ENCODE results near the gene AOPEP. TPM values are rescaled to one million over a fixed set of nuclear protein-coding genes. Genes with fewer than 3 reads are reported as not detected.

Gene AOPEP
- total RNA-seq, 4 donors from 2014 or later: 305 to 458 (median 419) TPM

DNA sequence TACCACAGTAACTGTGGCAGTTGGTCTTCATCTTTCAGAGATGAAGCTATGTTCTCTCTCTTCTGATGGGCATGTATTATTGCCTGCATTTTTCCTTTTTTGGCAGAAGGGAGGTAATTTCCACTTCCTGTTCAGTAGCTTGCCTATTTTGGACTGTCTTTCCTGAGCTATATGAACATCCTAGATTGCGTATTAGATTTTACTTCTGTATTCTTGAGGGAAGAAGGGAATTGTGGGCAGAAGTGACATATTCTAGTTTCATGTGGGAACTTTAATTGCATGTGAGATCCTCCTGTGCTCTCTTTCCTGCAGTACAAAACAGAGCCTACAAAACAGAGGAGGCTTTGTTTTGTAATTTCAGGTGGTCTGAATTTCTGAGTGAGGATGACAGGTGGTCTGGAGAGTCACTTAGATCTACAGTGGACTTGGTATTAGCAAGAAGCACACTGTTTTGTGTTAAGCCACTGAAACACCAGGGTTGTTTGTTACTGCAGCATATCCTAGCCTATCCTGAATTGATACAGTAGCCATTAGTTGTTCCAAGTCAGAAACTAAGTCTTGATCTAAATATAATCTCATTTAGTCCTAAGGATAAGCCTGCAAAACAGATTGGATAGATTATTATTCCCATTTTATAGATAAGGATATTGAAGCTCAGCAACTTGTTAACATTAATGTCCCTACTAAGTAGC, 68.1 kb downstream of the AOPEP start:
- Histone ChIP-seq H3K4me1 (peaks cover 0 to 10% (median 6%) of the 10 kb centered on the region in 4 donors), H3K9me3 (no peaks in the 10 kb centered on the region), H3K4me3 (no peak overlapping the region), H3K36me3 (peaks cover 0 to 16% (median 0%) of the 10 kb centered on the region in 4 donors), H3K27me3 (no peaks in the 10 kb centered on the region), H3K27ac (replicated peaks in 1 of 4) (no peak overlapping the region)
- no peak for DNase-seq (ENCODE audit: extremely low spot score)
- WGBS: 81% methylated on average over 1 of the region's 1 CpG
- TF ChIP-seq POLR2AphosphoS5 (IDR thresholded peaks at IDR 0.05) (no peak), EP300 (IDR thresholded peaks at IDR 0.05) (no peak), POLR2A (IDR thresholded peaks at IDR 0.05; ENCODE audit: low read depth) (no peak)
- TF ChIP-seq, protein P1, sequence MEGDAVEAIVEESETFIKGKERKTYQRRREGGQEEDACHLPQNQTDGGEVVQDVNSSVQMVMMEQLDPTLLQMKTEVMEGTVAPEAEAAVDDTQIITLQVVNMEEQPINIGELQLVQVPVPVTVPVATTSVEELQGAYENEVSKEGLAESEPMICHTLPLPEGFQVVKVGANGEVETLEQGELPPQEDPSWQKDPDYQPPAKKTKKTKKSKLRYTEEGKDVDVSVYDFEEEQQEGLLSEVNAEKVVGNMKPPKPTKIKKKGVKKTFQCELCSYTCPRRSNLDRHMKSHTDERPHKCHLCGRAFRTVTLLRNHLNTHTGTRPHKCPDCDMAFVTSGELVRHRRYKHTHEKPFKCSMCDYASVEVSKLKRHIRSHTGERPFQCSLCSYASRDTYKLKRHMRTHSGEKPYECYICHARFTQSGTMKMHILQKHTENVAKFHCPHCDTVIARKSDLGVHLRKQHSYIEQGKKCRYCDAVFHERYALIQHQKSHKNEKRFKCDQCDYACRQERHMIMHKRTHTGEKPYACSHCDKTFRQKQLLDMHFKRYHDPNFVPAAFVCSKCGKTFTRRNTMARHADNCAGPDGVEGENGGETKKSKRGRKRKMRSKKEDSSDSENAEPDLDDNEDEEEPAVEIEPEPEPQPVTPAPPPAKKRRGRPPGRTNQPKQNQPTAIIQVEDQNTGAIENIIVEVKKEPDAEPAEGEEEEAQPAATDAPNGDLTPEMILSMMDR (IDR thresholded peaks at IDR 0.05): no peak
- intact Hi-C loops (cut with DNase I): no loop called here

DNA sequence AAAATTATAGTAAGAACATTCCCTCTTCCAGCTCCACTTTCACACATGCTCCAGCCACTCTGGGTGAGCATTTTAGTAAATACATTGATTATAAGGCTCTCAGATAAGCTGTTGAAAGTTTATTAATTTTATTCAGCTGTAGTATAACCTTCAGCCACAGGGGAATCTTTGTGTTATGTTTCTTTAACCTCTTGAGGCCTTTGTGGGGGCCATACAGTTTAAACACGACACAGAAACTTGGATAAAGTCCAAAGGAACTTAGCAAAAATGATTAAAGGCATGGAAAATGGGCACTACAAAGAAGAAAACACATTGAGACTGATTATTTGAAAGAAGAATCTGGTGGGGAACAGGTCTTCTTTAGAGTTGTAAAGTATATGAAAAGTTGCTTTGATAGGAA, 70.2 kb downstream of the AOPEP start:
- 23% methylated on average over 1 of the region's 1 CpG for WGBS
- H3K9me3 ChIP-seq: no peaks in the 10 kb centered on the region
- peaks cover 10 to 30% (median 24%) of the 10 kb centered on the region in 4 donors for H3K4me1 ChIP-seq
- H3K4me3 ChIP-seq: no peak overlapping the region
- H3K27me3 ChIP-seq: no peaks in the 10 kb centered on the region
- H3K27ac ChIP-seq (replicated peaks in 1 of 4): no peak overlapping the region
- peaks cover 0 to 24% (median 0%) of the 10 kb centered on the region in 4 donors for H3K36me3 ChIP-seq
- TF ChIP-seq POLR2AphosphoS5 (IDR thresholded peaks at IDR 0.05): no peak
- no peak for TF ChIP-seq POLR2A (IDR thresholded peaks at IDR 0.05; ENCODE audit: low read depth)
- TF ChIP-seq, protein P1 (IDR thresholded peaks at IDR 0.05): no peak
- TF ChIP-seq EP300 (IDR thresholded peaks at IDR 0.05): no peak
- no peak for DNase-seq (ENCODE audit: extremely low spot score)
- intact Hi-C loops (cut with DNase I): no loop called here

DNA sequence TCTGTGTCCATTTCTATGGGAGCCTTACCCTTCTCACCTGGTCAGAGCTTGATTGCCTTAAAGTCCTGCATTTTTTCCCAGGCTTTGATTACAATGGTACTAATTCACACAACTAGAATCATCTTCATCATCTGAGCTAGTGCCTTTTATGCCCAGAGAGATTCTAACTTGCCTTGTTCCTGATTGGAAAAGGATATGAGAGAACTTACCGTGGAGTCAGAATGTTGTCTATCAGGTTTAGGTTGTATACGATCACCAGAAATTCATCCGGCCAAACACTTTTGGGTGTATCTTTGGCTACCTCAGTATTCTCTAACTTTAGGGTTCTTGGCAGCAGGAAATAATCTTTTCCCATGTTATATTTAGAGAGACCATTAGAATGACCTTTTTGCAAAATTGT, 71.7 kb downstream of the AOPEP start:
- H3K9me3 ChIP-seq: no peaks in the 10 kb centered on the region
- TF ChIP-seq, protein P1 (IDR thresholded peaks at IDR 0.05): no peak
- no peak for TF ChIP-seq POLR2A (IDR thresholded peaks at IDR 0.05; ENCODE audit: low read depth)
- TF ChIP-seq POLR2AphosphoS5 (IDR thresholded peaks at IDR 0.05): no peak
- no peak for TF ChIP-seq EP300 (IDR thresholded peaks at IDR 0.05)
- 96% methylated on average over 3 of the region's 3 CpGs for WGBS
- peaks cover 0 to 19% (median 0%) of the 10 kb centered on the region in 4 donors for H3K36me3 ChIP-seq
- no peak for DNase-seq (ENCODE audit: extremely low spot score)
- no peaks in the 10 kb centered on the region for H3K27me3 ChIP-seq
- intact Hi-C loops (cut with DNase I): no loop called here
- peaks cover 10 to 41% (median 26%) of the 10 kb centered on the region in 4 donors for H3K4me1 ChIP-seq
- no peak overlapping the region for H3K4me3 ChIP-seq
- no peak overlapping the region for H3K27ac ChIP-seq (replicated peaks in 1 of 4)

DNA sequence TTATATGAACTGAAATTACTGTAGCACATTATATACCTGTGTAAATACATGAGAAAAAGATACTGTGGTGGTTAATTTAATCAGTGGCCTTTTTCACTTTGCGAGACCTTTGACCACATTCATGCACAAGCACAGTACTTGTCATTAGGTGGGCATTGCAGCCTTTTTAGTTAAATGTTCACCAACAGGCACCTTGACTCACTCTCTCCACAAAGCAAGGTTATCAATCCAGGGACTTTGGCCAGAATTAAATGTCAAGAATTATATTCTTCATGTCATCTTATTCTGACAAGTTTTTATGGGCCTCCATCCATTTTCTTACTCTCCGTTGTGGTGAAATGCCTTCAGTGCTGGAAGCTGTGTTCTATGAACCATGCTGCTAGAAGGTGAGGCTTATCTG, 72.2 kb downstream of the AOPEP start:
- TF ChIP-seq POLR2A (IDR thresholded peaks at IDR 0.05; ENCODE audit: low read depth): no peak
- TF ChIP-seq, protein P1 (IDR thresholded peaks at IDR 0.05): no peak
- TF ChIP-seq EP300 (IDR thresholded peaks at IDR 0.05): no peak
- TF ChIP-seq POLR2AphosphoS5 (IDR thresholded peaks at IDR 0.05): no peak
- H3K4me3 ChIP-seq: no peak overlapping the region
- no peak overlapping the region for H3K27ac ChIP-seq (replicated peaks in 1 of 4)
- intact Hi-C loops (cut with DNase I): no loop called here
- DNase-seq (ENCODE audit: extremely low spot score): no peak
- no peaks in the 10 kb centered on the region for H3K27me3 ChIP-seq
- no peaks in the 10 kb centered on the region for H3K9me3 ChIP-seq
- H3K36me3 ChIP-seq: peaks cover 0 to 14% (median 0%) of the 10 kb centered on the region in 4 donors
- WGBS: 89% methylated on average over 2 of the region's 2 CpGs
- H3K4me1 ChIP-seq: peaks cover 10 to 41% (median 26%) of the 10 kb centered on the region in 4 donors

Data from esophagus muscularis mucosa (tissue), 4 donors.